ENCODE data around the gene BTG2.
A peak's percentile ranks its signal among the peaks of the same experiment; 100 is the strongest.

GRCh38 chr1:203281851-203282661 lies 23.3 kb upstream of the BTG2 start:
- TF ChIP-seq, protein P1, sequence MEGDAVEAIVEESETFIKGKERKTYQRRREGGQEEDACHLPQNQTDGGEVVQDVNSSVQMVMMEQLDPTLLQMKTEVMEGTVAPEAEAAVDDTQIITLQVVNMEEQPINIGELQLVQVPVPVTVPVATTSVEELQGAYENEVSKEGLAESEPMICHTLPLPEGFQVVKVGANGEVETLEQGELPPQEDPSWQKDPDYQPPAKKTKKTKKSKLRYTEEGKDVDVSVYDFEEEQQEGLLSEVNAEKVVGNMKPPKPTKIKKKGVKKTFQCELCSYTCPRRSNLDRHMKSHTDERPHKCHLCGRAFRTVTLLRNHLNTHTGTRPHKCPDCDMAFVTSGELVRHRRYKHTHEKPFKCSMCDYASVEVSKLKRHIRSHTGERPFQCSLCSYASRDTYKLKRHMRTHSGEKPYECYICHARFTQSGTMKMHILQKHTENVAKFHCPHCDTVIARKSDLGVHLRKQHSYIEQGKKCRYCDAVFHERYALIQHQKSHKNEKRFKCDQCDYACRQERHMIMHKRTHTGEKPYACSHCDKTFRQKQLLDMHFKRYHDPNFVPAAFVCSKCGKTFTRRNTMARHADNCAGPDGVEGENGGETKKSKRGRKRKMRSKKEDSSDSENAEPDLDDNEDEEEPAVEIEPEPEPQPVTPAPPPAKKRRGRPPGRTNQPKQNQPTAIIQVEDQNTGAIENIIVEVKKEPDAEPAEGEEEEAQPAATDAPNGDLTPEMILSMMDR (IDR thresholded peaks at IDR 0.05 in 4 of 5, conservative IDR thresholded peaks at IDR 0.05 in 1 of 5) = no peak
- peak; percentile 50 to 84 for TF ChIP-seq POLR2A (IDR thresholded peaks at IDR 0.05)

Data from gastrocnemius medialis (tissue), 4 donors.